Limb (tissue), 2 donors: ENCODE measurements around the gene VEZT.
"Not testable (repeated sequence)": the region's sequence is repeated elsewhere in the genome, so short reads cannot be mapped to it uniquely, and the experiment has no call there.

Experiments
- DNase-seq, 2 donors: peaks; one replicate each; pipeline ENCODE4 v3.0.0-alpha.2; 2016; ENCODE audit errors: extremely low spot score in 2 of 2

VEZT gene, protein sequence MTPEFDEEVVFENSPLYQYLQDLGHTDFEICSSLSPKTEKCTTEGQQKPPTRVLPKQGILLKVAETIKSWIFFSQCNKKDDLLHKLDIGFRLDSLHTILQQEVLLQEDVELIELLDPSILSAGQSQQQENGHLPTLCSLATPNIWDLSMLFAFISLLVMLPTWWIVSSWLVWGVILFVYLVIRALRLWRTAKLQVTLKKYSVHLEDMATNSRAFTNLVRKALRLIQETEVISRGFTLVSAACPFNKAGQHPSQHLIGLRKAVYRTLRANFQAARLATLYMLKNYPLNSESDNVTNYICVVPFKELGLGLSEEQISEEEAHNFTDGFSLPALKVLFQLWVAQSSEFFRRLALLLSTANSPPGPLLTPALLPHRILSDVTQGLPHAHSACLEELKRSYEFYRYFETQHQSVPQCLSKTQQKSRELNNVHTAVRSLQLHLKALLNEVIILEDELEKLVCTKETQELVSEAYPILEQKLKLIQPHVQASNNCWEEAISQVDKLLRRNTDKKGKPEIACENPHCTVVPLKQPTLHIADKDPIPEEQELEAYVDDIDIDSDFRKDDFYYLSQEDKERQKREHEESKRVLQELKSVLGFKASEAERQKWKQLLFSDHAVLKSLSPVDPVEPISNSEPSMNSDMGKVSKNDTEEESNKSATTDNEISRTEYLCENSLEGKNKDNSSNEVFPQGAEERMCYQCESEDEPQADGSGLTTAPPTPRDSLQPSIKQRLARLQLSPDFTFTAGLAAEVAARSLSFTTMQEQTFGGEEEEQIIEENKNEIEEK

DNA sequence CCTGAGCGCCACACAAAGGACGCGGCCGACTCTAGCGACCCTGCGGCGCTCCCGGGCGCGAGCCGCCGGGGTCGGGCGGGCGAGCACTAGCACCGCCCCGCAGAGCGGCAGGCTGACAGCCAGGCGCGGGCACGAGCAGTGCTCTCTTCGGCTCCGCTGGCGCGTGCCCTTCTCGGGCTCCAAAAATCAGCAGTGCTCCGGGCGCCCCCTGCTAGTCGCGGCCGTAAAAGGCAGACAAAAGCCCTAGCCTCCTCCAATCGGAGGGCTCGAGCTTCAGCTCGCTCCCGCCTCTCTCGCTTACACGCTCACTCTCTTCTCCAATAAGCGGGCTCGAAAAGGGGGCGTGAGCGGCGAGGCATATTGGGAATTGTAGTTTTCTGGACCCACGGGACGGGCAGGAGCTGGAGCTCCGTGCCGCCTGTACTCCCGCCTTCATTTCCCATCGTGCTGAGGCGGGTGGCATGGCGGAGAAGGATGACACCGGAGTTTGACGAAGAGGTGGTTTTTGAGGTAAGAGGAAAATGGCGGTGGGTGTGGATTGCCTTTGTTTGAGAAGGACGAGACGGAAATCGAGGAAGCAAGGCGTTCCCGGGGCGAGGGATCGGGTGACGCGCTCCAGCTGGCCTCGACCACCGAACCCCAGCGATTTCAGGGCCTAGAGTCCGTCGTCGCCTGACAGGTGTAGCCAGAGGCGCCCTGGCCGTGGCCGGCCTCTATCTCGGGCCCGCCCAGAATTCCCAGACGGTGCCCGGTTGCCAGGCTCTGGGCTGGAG lies at the start of gene VEZT, which contains the start of gene FGD6:
Gene VEZT, plus strand, starts transcription at position 431 of the 773 bp plus-strand sequence. Its CDS starts 44 bp downstream, at position 475.
Gene FGD6, minus strand, starts transcription at position 91 of the 773 bp plus-strand sequence. CDS start 227 bp downstream, outside the sequence.
- DNase-seq = peak; percentile 98 to 99

DNA sequence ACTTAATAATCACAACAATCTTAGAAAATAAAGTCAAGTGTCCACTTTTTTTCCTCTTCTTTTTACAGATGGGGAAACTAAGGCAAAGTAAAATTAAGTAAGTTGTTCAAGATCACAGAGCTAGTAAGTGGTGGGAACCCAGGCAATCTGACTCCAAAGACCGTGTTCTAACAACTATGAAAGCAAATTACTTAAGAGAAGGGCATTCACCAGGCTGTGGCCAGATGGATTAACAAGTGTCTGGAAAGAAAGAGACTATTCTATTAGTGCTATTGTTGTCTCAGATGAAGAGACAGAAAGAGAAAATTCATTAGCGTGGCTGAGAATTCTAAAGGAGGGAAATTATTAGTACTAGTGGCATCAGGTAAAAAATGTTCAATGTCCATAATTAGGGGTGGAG lies 48.9 kb upstream of the VEZT start:
- no peak for DNase-seq

DNA sequence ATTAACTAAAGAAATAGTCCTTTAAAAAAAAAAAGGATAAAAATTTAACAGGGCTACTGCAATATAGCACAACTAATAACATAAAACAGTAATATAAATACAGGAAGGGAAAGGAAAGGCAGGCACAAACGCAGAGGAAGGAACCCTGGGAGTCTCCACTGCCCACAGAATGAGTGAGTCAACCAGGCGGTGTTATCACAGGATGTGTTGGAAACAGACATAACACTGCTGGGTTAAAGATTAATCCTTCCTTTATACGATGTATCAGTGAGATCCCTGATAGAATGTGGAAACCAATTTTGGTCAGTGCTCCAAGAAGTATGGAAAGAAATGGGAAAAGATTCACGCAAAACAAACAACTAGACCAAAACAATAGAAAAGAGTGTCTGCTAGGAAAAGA lies 48.2 kb upstream of the VEZT start:
- DNase-seq = no peak

DNA sequence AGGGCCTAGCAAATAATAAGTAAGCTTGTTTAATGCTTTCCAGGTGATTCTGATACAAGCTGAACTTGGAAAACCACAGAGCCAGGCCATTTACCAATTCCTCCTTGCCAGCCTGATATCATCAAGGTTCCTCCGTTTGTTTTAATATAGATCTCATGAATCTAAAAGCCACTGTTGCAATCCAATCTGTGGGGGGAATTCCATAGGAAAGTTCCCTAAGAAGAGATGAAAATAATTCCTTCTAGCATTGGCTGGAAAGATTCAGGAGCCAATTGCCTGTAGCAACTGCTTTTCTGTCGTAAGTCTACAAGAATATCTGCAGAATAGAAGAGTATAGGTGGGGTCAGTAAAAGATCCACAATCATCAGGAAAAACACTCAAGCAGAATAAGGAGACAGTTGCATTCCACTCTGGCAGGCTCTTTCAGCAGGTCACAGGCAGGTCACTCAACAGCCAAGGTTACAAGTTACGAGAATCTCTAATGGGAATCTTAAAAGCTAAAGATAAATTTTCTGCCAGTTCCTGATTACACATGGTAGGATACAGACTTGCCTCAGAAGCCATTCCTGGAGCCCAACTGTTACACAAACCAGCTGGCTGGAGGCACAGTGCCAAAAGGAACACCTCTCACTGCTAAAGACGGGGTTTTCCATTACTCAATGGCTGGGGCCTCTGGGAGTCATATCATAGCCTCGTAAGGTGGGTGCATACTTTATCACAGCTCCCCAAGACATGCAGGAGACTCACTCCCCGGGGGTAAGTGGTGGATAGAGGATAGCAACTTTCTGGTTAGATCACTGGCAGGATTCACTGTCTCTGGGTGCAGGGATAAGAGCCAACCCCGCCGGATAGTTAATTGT lies 44.0 kb upstream of the VEZT start:
- DNase-seq = peak; percentile 31 to 73

DNA sequence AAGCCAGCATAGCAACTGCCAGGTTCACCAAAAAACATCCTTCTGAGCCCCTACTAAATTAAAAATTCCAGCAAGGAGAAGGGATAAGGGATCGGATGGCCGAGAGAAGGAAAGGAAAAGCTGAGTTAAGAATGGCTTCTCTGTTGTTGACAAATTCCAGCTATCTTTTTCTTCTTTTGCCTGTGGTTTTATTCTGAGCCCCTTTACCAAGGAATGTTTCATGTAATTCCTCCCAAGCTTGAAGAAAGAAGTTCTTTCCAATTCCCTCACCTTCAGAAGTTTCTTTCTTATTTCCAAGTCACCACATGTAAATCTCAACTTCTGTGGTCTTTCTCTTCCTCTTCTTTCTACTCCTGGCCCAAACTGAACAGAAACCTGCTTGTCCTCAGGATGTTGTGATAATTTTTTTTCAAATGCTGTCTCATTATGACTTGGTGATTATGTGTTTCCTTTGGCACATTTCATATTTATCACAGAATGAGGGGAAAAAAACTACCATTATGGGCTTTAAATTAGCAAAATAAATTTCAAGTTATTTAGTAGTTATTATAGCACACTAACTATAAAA lies 40.3 kb upstream of the VEZT start:
- no peak for DNase-seq

DNA sequence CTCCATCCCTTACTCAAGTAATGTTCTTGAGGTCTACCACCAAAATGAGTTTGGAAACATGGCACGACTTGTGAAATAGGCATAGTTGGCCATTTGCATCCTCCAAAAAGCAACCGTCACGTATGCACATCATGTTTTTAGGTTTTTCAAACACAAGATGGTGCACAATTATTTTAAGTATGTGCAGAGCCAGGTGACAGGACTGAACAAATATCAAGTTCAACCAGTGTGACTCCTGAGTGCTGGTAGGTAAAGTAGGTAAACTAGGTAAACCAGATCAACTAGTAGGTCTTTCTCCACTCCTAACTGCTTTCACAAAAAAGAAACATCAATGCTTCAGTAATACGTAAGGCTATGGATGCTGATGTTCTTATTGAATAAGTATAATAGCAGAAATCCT lies 39.5 kb upstream of the VEZT start:
- no peak for DNase-seq

DNA sequence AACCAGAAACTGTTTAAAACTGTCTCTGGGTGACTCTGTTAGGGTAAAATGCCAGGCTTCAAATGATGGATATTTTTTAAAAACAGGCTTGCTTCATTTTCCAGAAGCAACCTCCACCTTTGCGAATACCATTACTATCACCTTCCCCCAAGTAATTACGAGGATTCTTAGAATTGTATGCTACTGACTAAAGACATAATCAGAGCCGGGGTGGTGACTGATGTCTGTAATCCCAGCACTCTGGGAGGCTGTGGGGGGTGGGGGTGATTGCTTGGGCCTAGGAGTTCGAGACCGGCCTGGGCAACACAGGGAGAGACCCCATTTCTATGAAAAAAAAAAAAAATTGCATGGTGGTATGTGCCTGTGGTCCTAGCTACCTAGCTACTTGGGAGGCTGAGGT lies 38.6 kb upstream of the VEZT start:
- DNase-seq = no peak

DNA sequence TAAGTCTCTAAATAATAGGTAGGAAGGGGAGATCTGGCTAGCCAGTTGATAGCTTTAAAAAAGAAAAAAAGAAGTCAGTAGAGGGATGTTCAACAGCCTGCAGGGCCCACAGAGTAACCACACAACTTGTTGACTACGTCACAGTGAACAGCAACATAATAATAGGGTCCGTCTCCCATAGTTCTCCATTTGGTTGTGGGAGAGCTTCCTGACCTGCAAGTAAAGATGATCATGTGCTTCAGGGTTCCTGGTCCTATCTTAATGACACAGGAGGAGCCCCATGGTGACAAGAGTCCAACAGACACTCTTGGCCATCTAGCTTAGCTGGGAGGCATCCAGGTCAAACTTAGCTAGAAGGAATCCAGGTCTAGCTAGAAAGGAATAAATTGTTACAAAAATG lies 36.5 kb upstream of the VEZT start:
- no peak for DNase-seq

DNA sequence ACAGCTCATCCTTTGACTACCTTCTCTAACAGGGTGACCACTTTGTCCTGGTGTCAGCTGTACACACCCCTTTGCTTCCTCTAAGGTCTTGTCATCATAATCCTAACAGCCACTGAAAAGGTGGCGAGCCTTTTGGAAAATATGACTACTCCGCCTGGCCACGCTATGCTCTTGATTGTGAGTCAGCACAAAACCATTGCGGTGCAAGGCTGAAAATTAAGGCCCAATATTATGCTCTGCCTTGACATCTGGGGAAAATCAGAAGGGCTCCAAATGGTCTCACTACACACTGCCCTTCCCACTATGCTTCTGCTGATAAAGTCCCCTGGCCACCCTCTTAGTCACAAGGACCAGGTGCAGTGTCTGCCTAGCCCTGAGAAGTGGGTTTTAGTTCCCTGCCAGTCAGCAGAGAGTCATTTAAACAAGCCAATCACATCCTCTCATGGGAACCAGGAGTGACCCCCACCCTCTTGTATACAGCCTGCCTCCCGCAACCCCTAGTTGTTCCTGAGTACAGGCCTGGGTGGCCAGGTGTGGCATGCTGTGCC lies 34.7 kb upstream of the VEZT start:
- DNase-seq = no peak

DNA sequence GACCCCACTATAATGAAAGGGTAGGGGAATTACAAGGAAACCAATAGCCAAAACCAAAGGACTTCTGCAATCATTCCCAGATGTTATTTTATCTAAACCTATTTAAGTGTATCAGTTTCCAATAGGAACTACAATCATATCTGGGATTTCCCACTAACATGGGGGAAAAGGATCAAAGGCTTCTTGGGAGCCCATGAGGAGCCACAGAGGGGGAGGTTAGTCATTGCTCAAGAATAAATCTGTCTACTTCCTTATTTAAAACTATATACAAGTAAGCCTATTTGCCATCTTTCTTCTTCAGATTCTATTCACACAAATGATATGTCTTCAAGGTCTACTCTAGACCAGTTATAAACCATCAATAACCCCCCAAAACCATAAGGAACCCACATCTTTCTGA lies 33.5 kb upstream of the VEZT start:
- DNase-seq = no peak

DNA sequence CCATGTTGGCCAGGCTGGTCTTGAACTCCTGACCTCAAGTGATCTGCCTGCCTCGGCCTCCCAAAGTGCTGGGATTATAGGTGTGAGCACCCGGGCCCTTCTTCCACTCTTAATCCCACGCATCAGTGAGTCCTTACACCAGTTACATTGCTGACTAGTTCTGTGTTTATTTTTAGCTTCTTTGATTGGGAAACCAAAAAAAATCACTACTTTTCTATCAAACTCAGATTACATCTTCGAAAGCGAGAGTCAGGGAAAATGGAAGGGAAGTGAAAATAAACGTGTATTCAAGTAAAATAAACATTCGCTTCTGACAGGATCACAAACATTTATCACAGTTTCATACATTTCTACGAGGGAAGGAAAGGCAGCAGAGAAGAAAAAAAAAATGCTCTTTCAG lies 32.5 kb upstream of the VEZT start:
- DNase-seq = no peak

DNA sequence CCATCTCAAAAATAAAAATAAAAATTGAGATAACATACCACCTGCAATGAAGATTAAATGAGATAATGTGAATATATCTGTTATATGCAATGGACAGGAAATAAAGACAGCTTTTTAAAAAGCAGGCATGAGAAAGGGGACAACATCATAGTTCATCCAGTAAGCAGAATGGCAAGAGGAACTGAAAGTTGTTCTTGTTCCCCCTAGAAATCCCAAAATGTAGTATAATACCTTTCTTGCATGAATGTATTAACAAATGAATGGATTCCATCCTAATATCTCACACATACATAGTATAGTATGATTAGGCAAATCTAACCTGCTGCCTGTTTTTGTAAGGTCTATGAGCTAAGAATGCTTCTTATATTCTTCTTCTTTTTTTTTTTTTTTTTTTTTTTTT lies 31.8 kb upstream of the VEZT start:
- no peak for DNase-seq

DNA sequence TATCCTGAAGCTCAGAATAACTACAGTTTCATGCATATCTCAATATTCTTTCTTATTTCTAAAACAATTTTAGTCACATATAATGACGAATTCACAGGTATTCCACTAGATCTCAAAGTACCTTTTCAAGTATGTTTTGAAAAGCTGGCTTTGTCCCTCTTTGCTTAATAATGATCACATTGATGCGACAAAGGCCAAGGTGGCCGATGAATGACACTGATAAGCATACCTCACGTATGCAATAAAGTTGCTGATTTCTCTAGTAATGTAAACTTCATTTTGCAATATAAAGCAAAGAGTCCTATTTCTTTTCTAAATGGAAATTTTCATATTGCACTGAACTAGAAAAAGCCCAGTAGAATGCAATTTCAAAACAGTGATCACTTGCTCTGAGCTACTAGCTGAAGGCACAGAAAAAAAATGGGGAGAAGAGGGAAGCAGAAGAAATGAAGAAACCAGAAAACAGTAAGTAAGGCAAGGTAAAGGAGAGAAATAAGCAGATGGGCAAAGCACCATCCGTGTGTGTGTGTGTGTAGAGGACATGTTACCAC lies 29.7 kb upstream of the VEZT start:
- DNase-seq = no peak

DNA sequence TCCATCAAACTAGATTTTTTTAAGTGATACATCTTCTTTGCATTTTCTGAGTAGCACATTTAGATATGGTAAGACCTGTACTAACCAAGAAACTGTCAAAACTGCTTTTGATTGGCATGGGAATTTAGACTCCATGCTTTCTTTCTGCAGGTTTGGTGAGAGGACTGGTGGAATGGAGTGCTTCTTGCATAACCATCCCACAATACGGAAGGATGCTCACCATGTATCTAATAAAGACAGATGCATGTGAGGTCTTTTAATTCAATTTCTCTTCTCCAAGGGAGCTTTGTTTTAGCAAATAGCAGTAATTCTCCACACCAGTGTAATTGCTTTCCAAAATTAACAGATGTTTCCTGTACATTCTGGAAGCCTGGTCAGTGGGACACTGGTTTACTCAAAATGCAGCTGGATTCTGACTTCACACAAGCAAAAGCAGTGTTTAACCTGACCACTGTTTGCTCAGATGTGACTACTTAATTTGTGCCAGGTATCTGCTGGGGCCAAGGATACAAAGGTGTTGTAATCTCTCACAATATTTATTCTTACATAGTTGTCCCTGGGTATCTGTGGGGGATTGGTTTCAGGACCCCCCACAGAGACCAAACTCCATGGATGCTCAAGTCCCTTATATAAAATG lies 26.4 kb upstream of the VEZT start:
- no peak for DNase-seq

DNA sequence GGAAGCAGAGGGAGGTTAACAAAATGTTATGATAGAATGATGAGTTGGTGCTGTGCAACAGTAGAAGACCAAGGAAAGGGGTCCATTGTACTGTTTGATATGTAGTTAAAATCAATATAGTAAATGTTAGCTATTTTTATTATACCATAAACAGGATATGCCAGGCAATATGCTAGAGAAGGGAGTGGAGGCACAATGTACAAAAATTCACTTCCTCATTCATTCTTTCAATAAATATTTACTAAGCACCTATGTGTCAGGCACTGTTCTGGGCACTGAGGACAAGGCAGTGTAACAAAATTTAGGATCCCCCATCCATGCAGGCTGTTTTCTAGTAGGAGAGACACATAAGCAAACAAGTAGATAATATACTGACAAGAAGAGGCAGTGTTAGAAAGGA lies 25.3 kb upstream of the VEZT start:
- DNase-seq = no peak

DNA sequence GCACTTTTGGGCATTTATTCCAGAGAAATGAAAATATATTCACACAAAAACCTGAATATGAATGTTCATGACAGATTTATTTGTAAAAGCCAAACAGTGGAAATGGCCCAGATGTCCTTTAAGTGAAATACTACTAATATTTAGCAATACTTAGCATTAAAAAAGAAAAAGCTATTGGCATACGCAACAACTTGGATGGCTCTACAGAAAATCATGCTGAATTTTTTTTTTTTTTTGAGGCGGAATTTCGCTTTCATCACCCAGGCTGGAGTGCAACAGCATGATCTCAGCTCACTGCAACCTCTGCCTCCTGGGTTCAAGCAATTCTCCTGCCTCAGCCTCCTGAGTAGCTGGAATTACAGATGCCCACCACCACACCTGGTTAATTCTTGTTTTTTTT lies 24.5 kb upstream of the VEZT start:
- DNase-seq = no peak

DNA sequence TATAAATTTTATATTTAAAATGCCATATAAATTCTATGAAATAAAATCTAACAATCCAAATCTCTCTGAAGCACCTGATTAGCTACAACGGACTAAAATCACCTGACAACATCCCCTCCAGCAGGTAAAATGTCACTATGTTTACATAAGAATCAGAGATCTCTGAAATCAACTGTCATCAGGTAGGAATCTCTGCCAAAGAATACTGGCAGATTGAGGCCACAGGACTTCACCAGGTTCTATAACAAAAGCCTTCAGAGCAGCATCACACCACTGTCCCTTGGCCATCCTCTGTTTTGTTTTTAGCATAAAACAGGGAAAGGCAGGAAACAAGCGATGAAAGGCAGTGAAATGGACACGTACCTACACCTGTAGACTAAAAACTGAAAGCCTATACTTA lies 22.5 kb upstream of the VEZT start:
- DNase-seq = no peak

DNA sequence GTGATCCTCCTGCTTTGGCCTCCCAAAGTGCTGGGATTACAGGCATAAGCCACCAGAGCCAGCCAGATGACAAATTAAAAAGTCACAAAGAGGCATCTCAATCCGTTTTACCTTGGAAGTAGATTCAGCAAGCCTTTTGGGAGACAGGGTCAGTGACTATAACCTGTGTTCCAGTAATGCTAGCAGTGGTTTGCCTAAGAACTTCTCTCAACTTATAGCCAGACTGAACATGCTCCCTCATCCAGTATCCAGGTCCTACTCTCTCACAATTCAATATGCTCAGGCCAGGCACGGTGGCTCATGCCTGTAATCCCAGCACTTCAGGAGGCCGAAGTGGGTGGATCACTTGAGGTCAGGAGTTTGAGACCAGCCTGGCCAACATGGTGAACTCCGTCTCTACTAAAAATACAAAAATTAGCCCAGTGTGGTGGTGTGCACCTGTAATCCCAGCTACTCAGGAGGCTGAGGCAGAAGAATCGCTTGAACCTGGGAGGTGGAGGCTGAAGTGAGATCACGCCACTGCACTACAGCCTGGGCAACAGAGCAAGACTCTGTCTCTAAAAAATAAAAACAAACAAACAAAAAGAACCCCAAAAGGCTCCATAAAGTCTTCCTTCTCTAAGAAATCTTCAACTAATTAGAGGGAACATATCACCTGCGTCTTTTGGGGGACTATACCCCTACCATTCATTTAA lies 20.6 kb upstream of the VEZT start:
- DNase-seq = not testable (repeated sequence)

DNA sequence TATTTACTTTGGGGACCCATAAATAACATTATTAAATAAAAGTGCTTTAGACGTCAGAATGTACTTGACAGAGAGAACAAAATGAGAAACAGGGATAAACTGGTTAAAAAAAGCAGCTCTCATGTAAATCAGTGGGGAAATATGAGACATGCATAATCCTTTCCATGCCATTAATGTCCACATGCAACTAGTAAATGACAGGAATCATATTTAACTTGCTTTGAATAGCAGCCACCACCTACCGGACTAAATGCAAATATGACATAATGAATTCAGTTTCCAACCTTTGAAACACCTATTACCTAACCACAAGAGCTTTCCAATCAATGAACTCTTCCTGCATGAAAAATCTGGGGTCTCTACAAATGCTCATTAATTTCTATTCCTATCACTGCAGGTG lies 20.0 kb upstream of the VEZT start:
- no peak for DNase-seq
